K562 (cell line): ENCODE results near the gene PHLPP2. TPM values are rescaled to one million over a fixed set of nuclear protein-coding genes. Genes with fewer than 3 reads are reported as not detected.

Experiments
- KAT7 ChIP-seq: sonication (generic); formaldehyde crosslinking; IDR thresholded peaks from 2 replicates; pipeline ENCODE4 v1.8.0; 2022; ENCODE audit warnings: missing genetic modification reagents, mild to moderate bottlenecking, borderline replicate concordance
- MAFF ChIP-seq: IDR thresholded peaks from 2 replicates; pipeline ENCODE4 v1.6.1; 2012; ENCODE audit warnings: low read length, improper control_type of control experiment
- ZNF75A ChIP-seq: fragments of 450-650 bp; formaldehyde crosslinking; IDR thresholded peaks from 2 replicates; pipeline ENCODE4 v1.4.0; 2020; ENCODE audit warnings: mild to moderate bottlenecking
- ZNF785 ChIP-seq: fragments of 250-450 bp; sonication (Bioruptor Pico); IDR thresholded peaks from 2 replicates; pipeline ENCODE4 v1.4.0; 2020; ENCODE audit warnings: mild to moderate bottlenecking
- polyA plus RNA-seq, 8 experiments: library from polyadenylated mRNA; depleted of rRNA in 4 of 8; stranded (reverse) in 5 of 8; unstranded in 3 of 8; fragments of >200 nt; fragmentation: Nextera tagmentation in 2 of 8; fragmentation: Illumina TruSeq in 1 of 8; extraction: Ambion mirVana in 2 of 8; extraction: Trizol in 1 of 8; gene quantifications; 2 replicates each; pipeline versions ENCODE4 v1.2.1 to v1.2.3, GENCODE V29; 2011 to 2014; ENCODE audit warnings: inconsistent platforms in 1 of 8, missing spikeins in 1 of 8
- total RNA-seq, 7 experiments: library from RNA; depleted of rRNA in 6 of 7; stranded (reverse); fragments of >200 nt in 6 of 7; fragmentation: Illumina TruSeq in 2 of 7; extraction: Trizol in 2 of 7; gene quantifications; 2 replicates each; pipeline versions ENCODE4 v1.2.1 to v1.2.3, GENCODE V29; 2011 to 2021; ENCODE audit warnings: low replicate concordance in 1 of 7
- TF ChIP-seq, protein P1 (sequence below): fragments of 450-650 bp; IDR thresholded peaks from 2 replicates; pipeline ENCODE4 v1.7.1; 2018; ENCODE audit warnings: mild to moderate bottlenecking, low read depth; ENCODE audit not compliant: partially characterized antibody
- TF ChIP-seq, protein P2 (sequence below): sonication (generic); formaldehyde crosslinking; IDR thresholded peaks from 2 replicates; pipeline ENCODE4 v1.8.1; 2023; ENCODE audit warnings: mild to moderate bottlenecking, missing genetic modification reagents

PHLPP2 gene
- total and polyA plus RNA-seq, 9 of the 15 experiments (the other 6 are each of a cell fraction or from before 2014, with no cell fraction given) = 0.60 to 7.1 (median 2.6) TPM

DNA sequence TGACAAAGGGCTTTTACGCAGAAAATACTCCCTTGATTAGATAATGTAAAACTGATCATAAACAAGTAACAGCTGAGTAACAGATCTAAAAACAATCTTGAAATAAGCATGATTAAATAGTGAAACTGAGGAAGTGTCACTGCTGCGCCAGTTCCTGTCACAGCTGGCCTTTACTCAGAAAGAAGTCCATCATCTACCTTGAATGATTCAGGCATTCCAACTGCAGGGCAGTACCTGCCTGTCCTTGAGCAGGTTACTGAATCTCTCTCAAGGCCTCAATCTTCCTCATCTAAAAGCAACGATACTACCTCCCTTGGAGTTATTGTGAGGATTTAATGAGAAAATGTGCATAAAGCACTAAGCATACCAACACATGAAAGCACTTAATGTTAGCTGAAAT lies 12.7 kb downstream of the PHLPP2 start (continued):
- TF ChIP-seq, protein P1, sequence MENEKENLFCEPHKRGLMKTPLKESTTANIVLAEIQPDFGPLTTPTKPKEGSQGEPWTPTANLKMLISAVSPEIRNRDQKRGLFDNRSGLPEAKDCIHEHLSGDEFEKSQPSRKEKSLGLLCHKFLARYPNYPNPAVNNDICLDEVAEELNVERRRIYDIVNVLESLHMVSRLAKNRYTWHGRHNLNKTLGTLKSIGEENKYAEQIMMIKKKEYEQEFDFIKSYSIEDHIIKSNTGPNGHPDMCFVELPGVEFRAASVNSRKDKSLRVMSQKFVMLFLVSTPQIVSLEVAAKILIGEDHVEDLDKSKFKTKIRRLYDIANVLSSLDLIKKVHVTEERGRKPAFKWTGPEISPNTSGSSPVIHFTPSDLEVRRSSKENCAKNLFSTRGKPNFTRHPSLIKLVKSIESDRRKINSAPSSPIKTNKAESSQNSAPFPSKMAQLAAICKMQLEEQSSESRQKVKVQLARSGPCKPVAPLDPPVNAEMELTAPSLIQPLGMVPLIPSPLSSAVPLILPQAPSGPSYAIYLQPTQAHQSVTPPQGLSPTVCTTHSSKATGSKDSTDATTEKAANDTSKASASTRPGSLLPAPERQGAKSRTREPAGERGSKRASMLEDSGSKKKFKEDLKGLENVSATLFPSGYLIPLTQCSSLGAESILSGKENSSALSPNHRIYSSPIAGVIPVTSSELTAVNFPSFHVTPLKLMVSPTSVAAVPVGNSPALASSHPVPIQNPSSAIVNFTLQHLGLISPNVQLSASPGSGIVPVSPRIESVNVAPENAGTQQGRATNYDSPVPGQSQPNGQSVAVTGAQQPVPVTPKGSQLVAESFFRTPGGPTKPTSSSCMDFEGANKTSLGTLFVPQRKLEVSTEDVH = no peak
- TF ChIP-seq MAFF = no peak
- TF ChIP-seq ZNF75A (CRISPR knock-in tag) = no peak
- TF ChIP-seq ZNF785 (CRISPR knock-in tag) = no peak
- no peak for TF ChIP-seq KAT7 (CRISPR knock-in tag)
- TF ChIP-seq, protein P2, sequence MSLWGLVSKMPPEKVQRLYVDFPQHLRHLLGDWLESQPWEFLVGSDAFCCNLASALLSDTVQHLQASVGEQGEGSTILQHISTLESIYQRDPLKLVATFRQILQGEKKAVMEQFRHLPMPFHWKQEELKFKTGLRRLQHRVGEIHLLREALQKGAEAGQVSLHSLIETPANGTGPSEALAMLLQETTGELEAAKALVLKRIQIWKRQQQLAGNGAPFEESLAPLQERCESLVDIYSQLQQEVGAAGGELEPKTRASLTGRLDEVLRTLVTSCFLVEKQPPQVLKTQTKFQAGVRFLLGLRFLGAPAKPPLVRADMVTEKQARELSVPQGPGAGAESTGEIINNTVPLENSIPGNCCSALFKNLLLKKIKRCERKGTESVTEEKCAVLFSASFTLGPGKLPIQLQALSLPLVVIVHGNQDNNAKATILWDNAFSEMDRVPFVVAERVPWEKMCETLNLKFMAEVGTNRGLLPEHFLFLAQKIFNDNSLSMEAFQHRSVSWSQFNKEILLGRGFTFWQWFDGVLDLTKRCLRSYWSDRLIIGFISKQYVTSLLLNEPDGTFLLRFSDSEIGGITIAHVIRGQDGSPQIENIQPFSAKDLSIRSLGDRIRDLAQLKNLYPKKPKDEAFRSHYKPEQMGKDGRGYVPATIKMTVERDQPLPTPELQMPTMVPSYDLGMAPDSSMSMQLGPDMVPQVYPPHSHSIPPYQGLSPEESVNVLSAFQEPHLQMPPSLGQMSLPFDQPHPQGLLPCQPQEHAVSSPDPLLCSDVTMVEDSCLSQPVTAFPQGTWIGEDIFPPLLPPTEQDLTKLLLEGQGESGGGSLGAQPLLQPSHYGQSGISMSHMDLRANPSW (CRISPR knock-in tag) = no peak
